Stimulated activated CD4-positive, alpha-beta T cell treated with anti-CD3 and anti-CD28 coated beads, Interleukin-15, amount 100 ng/mL, for 24 hours (primary cell): ENCODE measurements around the gene SNAI3.

Source experiments
- DNase-seq: peaks from one replicate; pipeline ENCODE4 v3.0.0-alpha.2; 2020

The SNAI3 gene

DNA sequence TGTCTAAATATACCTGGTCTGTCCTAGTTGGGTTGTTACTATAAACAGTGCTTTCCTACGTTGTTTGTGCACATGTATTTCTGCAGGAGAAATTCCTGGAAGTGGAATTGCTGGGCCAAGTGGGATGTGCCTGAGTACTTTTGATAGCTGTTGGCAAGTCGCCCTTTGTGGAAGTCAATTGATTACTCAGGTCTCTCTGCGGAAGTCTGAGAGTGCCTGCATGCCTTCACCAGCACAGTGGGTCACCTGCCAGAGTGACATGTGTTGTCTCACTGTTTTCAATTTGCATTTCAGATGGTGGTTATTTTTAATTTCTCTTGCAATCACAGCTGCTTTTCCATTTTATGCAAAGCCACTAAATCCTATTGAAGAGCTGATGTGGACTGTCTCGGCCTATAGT, 21.2 kb downstream of the SNAI3 start:
- no peak for DNase-seq

DNA sequence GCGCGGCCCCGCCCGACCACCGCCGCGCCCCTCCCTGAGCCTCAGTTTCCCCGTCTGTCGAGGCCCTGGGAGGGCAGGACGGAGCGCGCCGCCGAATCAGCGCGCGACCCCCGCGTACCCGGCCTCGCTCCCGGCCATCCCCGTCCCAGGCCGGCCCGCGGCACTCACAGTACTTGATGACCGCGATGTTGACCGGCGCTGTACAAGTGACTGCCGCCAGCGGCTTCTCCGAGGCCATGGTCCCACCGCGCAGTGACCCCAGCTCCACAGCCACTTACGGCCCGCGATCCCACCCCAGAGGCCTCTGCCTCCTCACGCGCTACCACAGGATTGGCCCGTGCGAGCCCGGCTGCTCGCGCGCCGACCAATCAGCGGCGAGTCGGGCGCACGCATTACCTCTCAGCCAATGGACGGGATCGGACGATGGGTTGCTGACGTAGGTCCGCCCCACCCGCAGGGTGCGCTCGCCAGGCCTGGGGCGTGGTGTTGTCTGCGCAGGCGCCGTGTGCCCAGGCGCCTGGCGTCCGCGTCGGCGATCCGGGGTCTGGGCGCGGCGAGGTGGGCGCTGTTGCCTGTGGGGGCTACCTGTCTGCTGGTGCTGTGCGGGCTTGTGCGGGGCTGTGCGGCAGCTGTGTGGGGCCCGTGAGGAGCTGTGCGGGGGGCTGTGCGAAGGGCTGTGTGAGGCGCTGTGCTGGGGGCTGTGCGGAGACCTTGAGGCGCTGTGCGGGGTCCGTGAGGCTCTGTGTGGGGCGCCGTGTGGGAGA, 23.3 kb downstream of the SNAI3 start, which contains the start of gene MVD:
Gene MVD, minus strand, starts transcription at position 249 of the 764 bp plus-strand sequence. Its CDS starts 11 bp downstream, at position 238.
- DNase-seq = peak; percentile 98

DNA sequence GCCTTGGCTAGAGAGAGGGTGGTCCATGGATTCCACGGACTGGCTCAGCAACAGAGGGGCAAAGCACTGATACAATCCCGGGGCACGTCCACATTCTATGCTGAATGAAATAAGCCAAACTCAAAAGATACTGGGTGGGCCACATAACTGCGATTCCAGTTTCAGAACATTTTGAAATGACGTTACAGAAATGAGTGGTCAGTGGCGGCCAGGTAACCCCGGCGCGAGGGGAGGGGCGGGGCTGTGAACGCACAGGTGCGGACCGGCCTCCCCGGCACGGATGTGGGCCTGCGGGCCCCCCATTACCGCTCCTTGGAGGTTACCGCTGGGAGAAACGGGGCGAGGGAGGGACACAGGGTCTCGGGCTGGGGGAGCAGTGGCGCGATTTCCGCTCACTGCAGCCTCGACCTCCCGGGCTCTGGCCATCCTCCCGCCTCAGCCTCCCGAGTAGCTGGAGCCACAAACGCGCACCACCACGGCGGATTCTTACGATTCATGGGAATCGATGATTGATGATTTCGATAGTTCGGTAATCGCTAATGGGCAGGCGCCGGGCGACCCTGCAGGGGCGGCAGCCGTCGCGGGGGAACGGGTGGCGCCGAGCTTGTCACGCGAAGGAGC, 24.0 kb downstream of the SNAI3 start:
- peak; percentile 34 for DNase-seq

DNA sequence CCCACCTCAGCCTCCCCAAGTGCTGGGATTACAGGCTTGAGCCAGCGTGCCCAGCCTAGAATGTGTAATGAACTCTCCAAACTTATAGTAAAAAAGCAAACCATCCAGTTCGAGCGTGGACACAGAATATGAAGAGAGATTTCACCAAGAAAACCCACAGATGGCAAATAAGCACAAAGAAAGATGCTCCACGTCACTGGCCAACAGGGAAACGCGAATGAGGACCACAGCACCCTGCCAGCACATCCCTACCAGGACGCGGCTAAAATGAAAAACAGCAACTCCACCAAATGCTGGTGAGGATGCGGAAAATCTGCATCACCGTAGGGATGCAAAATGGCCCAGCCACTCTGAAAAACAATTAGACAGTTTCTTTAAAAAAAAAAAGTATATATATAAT, 24.8 kb downstream of the SNAI3 start:
- no peak for DNase-seq

DNA sequence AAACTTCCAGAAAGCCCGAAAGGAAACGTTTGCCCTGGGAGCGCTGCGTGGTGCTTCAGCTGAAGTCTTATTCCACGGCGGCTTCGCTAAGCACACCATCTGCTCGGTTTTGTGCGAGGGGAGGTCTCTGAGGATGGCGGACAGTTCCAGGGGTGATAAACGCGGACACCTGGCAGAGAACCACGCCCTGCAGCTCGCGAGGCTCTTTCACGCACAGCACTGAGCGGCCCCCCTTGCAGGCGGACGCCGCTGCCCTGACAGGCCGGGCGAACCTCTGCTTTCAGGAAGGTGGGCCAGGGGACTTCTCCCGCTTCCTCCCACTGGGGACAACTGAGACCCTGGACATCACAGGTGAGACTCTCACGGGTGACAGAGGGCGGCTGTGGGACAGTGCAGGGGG, 27.1 kb downstream of the SNAI3 start:
- DNase-seq = no peak

DNA sequence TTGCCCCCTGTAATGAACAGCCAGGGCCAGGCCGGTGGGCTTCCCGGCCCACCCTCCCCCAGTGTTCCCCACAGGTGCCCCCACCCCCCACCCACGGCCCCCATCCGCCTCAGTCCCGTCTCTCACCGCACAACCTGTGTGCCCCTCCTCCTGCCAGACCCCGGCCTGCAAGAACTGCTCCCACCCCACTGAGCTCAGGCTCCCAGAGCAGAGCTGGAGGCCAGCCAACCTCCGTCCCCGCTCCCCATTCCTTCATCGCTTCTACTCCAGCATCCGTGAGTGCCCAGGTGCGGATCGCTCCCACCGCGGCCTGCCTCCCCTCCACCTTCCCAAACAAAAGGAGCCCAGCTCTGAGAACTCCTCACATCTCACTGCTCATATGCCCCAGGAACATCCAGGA, 27.6 kb downstream of the SNAI3 start:
- DNase-seq = no peak

DNA sequence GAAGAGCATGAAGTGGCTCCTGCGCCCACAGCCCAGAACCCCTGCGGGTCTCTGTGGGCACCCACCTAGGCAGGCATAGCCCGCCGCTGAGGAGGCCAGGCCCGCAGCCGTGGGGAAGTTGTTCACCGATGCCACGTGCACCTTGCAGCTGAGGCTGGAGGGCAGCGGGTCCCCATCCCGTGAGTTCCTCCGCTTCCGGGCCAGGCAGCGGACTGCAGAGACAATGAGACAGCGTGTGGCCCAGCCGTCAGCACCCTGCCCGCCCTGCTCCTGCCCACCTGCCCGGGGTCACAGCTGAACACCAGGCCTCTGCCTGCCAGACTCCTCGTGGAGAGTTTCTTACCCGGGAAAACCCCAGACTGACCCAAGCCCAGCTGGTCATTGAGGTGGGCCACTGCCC, 28.9 kb downstream of the SNAI3 start:
- DNase-seq = no peak

DNA sequence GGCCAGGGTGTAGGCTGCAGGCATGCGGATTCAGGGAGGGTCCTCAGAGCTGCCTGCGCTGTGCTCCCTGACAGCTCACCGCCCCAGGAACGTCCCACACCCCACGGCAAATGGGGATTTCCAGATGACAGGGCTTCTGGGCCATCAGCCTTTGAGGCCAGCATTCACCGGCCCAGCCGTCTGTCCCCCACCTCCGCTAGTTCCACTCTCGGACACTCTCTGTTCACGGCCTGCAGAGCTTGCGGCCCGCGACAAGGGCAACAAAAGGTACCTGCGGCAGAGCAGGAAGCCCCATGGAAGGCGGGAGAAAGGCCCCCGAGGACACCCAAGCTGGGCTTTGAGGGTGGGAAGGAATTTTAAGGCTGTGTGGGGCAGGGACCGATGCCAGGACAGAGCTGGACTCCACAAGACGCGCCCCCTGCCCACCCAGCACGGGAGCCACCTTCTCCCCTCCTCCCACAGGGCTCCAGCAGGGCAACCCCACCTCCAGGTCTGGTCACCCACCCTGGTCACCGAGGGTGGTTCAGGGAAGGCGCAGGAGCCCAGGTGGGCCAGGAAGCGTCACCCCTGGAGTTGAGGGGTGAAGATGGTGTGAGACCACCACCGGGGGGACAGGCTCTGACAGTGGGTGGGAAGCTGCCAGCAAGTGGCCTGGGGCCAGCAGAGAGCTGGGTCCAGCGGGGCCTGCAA, 29.9 kb downstream of the SNAI3 start:
- no peak for DNase-seq

DNA sequence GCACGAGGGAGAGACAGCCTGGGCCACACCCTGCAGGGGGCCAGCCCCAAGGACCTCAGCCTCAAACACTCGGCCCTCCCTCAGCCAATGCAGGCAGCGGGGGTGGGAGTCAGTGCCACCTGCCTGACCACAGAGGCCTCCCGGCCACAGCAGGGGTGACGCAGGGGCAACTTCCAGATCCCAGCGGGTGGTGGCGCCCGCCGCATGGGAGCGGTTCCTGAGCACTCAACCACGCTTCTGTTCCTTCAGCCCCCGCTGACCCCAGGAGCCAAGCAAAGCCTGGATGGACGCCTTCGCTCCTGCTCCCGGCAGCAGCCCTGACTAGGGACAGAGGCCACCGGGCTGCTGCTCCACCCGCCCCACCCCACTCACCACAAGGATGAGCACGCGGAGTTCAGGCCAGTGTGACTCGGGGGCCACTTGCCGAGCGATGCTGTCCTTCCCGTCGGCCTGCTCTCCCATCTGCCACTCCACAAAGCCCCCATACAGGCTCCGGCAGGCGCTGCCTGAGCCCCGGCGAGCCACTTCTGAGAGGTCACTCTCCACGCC, 30.5 kb downstream of the SNAI3 start:
- no peak for DNase-seq

DNA sequence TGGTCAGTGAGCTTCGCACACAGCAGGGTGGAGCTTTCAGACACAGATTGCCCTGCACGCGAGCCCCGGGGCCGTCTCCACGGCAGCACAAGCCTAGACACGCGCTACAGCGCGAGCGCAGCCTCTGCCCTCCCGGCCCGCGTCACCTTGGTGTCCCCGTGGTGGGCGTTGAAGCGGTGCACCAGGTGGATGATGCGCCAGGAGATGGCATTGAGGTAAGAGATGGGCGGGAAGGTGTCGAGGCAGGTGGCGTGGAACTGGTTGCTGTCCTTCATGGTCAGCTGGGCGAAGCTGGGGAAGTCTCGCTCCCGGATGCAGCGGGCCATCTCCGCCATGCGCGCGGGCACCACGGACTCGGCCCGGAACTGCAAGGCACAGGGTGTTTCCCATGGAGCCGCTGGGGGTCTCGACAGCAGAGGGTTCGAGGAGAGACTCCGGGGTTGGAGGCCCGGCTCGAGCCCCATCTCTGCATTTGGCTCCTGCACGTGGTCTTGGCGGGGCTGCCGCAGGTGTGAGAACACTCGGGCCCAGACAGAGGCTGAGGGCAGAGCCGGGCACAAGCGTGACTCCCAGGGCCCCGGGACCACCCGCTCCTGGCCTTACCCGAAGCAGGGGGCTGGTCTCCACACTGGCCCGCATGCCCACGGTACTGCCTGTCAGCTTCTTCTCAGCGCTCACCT, 31.1 kb downstream of the SNAI3 start:
- no peak for DNase-seq

DNA sequence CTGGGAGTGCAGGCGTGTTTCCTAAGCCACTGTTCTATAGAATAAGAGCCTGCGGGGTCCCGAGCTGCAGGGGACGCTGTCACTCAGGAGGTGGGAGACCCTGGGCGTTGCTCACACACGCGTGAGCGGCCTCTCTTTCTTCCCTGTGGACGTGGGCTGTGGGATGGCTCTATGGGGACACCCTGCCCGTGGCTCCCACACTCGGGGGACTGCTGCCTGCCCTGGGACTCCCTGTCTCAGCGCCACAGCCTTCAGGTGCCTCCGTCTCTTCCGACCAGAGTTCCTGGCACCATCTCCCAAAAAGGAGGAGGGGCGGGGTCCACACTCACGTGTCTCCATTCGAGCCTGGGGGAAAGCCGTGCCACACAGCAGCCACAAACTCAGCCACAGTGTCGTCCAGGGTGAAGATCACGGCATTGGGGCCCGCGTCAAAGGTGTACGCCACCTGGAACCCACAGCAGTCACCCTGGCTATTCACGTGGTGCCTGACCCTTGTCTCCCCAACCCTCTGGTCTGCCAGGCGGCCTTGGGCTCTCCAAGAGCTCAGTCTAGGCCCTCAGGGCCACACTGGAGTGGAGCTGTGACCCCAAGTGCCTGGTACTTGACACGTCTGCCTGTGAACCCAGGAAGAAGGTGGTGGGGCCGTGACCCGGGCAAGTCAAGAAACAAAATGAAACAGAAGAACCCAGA, 31.8 kb downstream of the SNAI3 start:
- DNase-seq = no peak

DNA sequence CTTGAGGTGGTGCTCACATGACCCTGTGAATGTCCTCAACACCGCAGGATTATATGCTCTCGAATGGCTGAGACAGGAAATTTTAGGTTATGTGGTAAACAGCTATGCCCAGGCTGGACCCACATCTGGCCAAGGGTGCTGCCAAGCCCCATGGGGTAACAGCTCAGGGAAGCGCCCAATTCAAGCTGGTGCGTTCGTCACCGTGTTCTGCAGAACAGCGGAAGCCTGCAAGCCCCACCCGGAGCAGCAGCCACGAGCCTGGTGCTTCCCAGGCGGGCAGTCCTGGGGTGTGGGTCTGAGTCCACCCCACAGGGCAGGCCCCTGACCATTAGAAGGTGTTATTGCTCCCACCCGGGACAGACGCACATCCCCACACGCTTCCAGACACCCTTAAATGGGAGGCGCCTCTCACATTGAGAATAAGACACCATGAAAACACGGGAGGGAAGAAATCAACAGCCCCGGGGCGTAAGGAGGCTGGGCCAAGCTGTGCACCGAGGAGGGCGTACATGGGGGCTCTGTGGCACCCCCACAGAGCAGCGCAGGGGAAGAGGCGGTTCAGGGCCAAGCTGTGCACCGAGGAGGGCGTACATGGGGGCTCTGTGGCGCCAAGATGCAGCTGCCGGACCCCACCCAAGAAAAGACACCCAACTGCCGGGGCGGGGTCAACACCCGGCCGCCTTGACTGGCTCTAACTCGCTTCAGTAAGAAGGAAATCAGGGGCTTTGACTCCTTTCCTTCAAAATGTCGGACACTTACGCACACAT, 32.5 kb downstream of the SNAI3 start:
- no peak for DNase-seq

DNA sequence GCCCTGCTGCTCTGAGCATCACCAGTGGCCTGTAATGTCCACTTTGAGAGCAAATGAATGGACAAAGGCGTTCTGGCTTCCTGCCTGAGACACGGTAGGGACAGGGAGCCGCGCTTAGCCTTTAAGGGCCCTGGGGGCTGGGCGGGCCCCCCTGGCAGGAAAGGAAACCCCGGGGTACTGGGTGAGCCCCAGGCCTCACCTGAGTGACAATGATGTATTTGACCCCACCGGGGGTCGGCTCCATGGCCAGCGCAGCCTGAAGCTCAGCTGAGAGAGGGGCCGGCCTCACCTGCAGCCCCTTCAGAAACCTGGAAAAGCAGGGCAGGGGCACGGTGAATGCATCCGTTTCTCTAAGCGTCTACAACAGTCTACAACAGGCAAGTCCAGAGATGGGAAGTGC, 33.2 kb downstream of the SNAI3 start:
- no peak for DNase-seq

DNA sequence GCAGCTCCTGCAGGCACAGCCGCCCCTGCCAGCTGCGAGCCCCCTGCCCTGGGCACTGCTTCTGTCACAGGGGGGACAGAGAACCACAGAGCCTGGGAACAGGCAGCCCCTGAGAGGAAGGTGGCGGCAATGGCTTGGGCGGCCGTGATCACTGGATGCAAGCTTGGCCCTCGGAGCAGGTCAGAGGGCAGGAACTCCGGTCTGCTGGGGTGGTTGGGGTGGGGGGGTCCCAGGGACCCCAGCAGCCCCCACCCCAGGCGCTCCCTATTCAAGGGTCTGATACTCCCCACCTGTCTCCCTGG, 33.6 kb downstream of the SNAI3 start:
- no peak for DNase-seq

DNA sequence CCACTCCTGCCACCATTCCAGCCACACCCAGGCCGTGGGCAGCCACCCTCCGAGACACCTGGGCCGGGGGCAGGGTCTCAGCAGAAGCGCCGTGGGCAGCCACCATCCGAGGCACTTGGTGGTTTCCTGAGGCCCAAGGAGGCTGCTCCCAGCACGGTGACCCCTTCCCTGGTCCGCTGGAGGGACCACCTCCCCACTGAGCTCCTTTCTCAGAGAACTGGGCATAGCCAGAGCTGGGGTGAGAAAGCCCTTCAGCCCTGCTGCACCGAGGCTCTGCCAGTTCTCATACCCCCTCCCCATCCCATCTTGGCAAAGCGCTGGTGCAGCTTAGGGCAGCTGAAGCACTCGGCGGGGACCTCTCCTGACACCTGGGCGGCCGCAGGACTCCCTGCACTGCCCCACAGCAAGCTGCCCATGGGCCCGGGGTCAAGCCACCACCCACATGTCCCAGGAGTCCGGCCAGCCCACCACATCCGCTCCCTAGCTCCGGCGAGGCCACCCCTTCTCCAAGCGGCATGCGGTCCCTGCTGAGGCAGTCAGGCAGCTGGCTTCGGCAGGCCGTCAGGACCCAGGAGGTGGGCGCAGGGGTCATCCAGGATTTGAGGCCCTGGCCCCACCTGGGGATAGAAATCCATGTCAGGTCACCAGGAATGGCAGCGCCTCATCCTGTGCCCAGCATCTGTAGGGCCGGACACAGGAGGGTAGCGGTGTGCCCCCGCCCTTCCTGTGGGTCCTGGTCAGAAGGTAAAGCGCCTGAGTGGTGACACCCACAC, 34.1 kb downstream of the SNAI3 start:
- no peak for DNase-seq

DNA sequence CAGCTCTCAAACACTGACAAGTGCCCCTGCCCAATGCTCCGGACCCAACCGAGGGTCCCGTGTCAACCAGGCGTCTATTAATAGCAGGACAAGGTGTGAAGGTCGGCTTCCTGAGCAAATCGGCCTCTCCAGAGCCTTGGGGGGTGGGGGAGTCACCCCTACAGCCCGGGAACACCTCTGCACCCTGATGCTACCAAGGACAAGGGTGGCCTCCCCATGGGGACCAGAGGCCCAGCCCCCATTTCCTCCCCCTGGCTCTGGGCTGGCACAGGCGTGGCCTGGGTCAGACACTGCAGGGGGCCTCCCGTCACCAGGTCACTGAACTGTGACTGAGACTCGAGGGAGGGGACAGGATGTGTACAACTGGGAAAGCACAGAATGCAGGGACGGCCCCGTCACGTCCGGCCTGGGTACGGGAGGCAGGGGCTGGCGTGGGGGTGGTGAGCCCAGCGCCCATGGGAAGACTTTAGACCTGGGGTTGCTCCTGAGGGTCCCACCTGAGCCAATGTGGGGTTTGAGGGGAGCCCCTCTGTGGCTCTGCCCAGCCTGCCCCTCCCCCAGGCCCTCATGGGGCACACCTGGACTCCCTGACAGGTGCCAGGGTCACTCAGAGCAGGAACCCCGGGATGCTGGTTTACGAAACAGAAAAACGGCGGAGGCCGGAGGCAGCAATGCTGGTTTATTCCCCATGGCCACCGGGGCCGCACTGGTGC, 34.9 kb downstream of the SNAI3 start:
- DNase-seq = peak; percentile 91

DNA sequence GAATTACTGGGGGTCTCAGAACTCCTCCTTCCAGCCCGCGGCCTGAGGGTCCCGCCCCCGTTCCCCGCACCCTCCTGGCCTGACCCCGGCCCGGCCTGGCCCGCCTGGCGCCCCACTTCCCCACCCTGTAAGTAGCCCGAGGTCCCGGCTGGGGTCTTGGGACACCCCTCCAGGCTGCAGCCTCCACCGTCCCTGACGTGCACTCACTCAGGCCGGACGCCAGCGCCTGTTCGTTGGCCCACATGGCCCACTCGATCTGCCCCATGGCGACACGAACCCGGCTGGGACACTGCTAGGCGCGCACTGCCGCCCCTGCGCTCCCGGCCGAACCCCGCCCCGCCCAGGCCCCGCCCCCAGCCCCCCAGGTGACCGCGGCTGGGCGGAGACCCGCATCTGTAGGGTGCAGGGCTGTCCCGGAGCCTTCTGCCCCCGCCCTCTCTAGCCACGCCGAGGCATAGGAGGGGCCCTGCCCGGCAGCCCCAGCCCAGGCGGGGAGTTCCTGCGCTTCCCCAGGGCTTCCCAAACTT, 35.5 kb downstream of the SNAI3 start, which contains the start of gene CYBA:
Gene CYBA, minus strand, starts transcription at position 305 of the 527 bp plus-strand sequence. Its CDS starts 40 bp downstream, at position 265.
- DNase-seq = peak; percentile 92

DNA sequence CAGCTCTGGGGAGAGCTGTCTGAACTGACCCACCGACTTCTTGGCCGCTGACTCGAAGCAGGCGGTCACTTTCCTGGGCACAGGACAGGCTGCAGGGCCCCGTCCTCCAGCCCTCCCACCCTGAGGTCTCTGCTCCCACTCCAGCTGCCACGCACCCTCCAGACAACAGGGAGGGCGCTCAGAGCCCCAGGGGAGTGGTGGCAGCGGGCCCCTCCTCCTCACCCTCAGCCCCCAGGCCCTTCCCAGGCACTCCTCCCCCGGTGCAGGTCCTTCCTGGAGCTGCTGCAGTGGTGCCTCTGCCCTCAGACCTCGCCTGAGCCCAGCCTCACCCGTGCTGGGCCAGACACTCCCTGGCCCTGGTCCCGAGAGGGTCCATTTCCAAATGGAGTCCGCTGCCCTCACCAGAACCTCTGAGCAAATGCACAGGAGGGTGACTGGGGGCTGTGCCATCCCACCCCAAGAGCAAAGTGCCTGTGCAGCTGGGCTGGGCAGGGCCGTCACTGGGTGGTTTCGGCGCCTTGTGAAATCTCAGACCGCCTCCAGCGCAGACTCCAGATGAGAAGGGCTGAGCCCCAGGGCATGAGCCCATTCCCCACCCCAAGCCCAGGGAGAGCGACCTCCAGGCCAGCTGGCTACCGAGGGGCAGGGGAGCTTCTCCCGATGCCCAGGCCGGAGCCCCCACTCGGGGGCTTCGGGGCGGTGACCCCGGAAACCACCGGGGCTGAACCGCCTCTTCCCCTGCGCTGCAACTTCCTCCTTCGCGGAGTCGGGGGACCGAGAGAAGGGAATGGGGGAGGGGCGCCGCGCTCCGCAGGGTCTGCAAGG, 36.2 kb downstream of the SNAI3 start:
- DNase-seq = peak; percentile 58
